C4-2B (cell line): ENCODE measurements around the gene KIF6.

Experiments
- H3K27ac ChIP-seq: fragments of 450-650 bp; 2 replicates; pipeline ENCODE4 v1.5.1; 2017
- CTCF ChIP-seq: fragments of 450-650 bp; conservative IDR thresholded peaks from 2 replicates; pipeline ENCODE4 v1.5.1; 2017; ENCODE audit warnings: mild to moderate bottlenecking
- ZFX ChIP-seq: fragments of 450-650 bp; IDR thresholded peaks from 2 replicates; pipeline ENCODE4 v1.6.1; 2017

The KIF6 gene

GRCh38 chr6:39707962-39708683, 17.1 kb downstream of the KIF6 start:
- no peak for TF ChIP-seq CTCF
- TF ChIP-seq ZFX, result no peak
- H3K27ac ChIP-seq, result no peak overlapping the region

- TF ChIP-seq ZFX (no peak), CTCF (no peak)
- no peak overlapping the region for H3K27ac ChIP-seq
These were observed 18.3 kb downstream of the KIF6 start for GRCh38 chr6:39706819-39707335.

- TF ChIP-seq CTCF (no peak), ZFX (no peak)
These were observed 22.9 kb downstream of the KIF6 start for GRCh38 chr6:39702265-39702664.

GRCh38 chr6:39700362-39700761, 24.8 kb downstream of the KIF6 start:
- no peak overlapping the region for H3K27ac ChIP-seq
- no peak for TF ChIP-seq ZFX
- no peak for TF ChIP-seq CTCF

More at GRCh38 chr6:39702265-39702664, 22.9 kb downstream of the KIF6 start:
- no peak overlapping the region for H3K27ac ChIP-seq

GRCh38 chr6:39698789-39699188, 26.4 kb downstream of the KIF6 start:
- TF ChIP-seq ZFX (no peak), CTCF (no peak)
- H3K27ac ChIP-seq, result no peak overlapping the region

GRCh38 chr6:39696986-39697788, 28.0 kb downstream of the KIF6 start:
- TF ChIP-seq ZFX (no peak), CTCF (no peak)
- H3K27ac ChIP-seq, result no peak overlapping the region

GRCh38 chr6:39695447-39695846, 29.8 kb downstream of the KIF6 start:
- no peak for TF ChIP-seq ZFX
- no peak for TF ChIP-seq CTCF
- no peak overlapping the region for H3K27ac ChIP-seq
